H1 (cell line): ENCODE measurements around the gene RAPGEF5. TPM values are rescaled to one million over a fixed set of nuclear protein-coding genes. Genes with fewer than 3 reads are reported as not detected.

Experiments used
- CTCF ChIA-PET: fragments of 300-600 bp; sonication (Branson Sonifier 250); formaldehyde crosslinking; loops from one replicate; lab custom pipeline; 2021; ENCODE audit not compliant: partially characterized antibody; lab: Charles Lee
- POLR2A ChIA-PET: fragments of 300-600 bp; sonication (Branson Sonifier 250); formaldehyde crosslinking; loops from one replicate; lab custom pipeline; 2021; ENCODE audit warnings: inconsistent platforms; ENCODE audit not compliant: partially characterized antibody; lab: Charles Lee
- DNase-seq, 2 experiments: peaks; one replicate each; pipeline versions ENCODE4 v3.0.0 to v3.0.0-alpha.2; 2010 to 2022; ENCODE audit warnings: low spot score in 2 of 2, low read depth in 1 of 2, mixed read lengths in 1 of 2
- FAIRE-seq: peaks from 2 replicates; lab custom pipeline; 2011; peaks lifted over from hg19 to GRCh38; lab: Jason Lieb, UNC
- H2AFZ ChIP-seq: 2 replicates; pipeline ENCODE4 v1.8.1; 2012; ENCODE audit warnings: low read length, inconsistent platforms
- H2AK5ac ChIP-seq: 2 replicates; pipeline ENCODE4 v1.6.1; 2013; ENCODE audit warnings: low read depth, low read length
- H2BK120ac ChIP-seq: replicated peaks from 2 replicates; pipeline ENCODE3; 2013; ENCODE audit warnings: low read depth, low read length, inconsistent platforms
- H2BK12ac ChIP-seq: 2 replicates; pipeline ENCODE4 v1.6.1; 2013; ENCODE audit warnings: low read depth, low read length
- H2BK15ac ChIP-seq: 2 replicates; pipeline ENCODE4 v1.6.1; 2013; ENCODE audit warnings: low read length
- H2BK20ac ChIP-seq: 2 replicates; pipeline ENCODE4 v1.6.1; 2013; ENCODE audit warnings: low read length
- H2BK5ac ChIP-seq: 2 replicates; pipeline ENCODE4 v1.6.1; 2013; ENCODE audit warnings: low read depth, low read length
- H3K14ac ChIP-seq: 2 replicates; pipeline ENCODE4 v1.6.1; 2013; ENCODE audit warnings: inconsistent platforms; ENCODE audit not compliant: insufficient read length
- H3K18ac ChIP-seq: 2 replicates; pipeline ENCODE4 v1.6.1; 2013; ENCODE audit warnings: low read length; ENCODE audit errors: extremely low read depth
- H3K23ac ChIP-seq: 2 replicates; pipeline ENCODE4 v1.6.1; 2013; ENCODE audit warnings: inconsistent platforms; ENCODE audit not compliant: insufficient read length
- H3K23me2 ChIP-seq: 2 replicates; pipeline ENCODE4 v1.6.1; 2013; ENCODE audit warnings: low read depth, low read length
- H3K27ac ChIP-seq: 2 replicates; pipeline ENCODE4 v1.6.1; 2011; ENCODE audit warnings: low read depth, low read length, inconsistent platforms
- H3K27me3 ChIP-seq, 4 experiments: replicated peaks in 1 of 4; 1 replicate in 1 of 4; 2 replicates in 3 of 4; pipeline versions ENCODE4 v1.6.1 to v1.8.1; 2011 to 2013; ENCODE audit warnings: low read length in 3 of 4, mild to moderate bottlenecking in 3 of 4, inconsistent platforms in 2 of 4, mixed read lengths in 2 of 4, moderate library complexity in 1 of 4; ENCODE audit not compliant: control insufficient read depth in 3 of 4, insufficient read depth in 3 of 4; ENCODE audit errors: extremely low read depth in 1 of 4
- H3K36me3 ChIP-seq, 4 experiments: 2 replicates each; pipeline versions ENCODE4 v1.6.1 to v1.8.1; 2011 to 2013; ENCODE audit warnings: mild to moderate bottlenecking in 4 of 4, low read length in 3 of 4, moderate library complexity in 2 of 4, control low read depth in 1 of 4, inconsistent platforms in 1 of 4; ENCODE audit not compliant: insufficient read depth in 4 of 4, control insufficient read depth in 2 of 4
- H3K4ac ChIP-seq: replicated peaks from 2 replicates; pipeline ENCODE3; 2013; ENCODE audit warnings: low read length, low read depth, mixed read lengths, inconsistent platforms; ENCODE audit not compliant: insufficient read length
- H3K4me1 ChIP-seq, 4 experiments: replicated peaks in 1 of 4; 1 replicate in 1 of 4; 2 replicates in 3 of 4; pipeline versions ENCODE4 v1.6.1 to v1.8.1; 2011 to 2013; ENCODE audit warnings: low read length in 3 of 4, inconsistent platforms in 2 of 4, mixed read lengths in 1 of 4; ENCODE audit not compliant: insufficient read depth in 4 of 4, control insufficient read depth in 3 of 4
- H3K4me2 ChIP-seq, 2 experiments: 2 replicates each; pipeline versions ENCODE4 v1.6.1 to v1.8.1; 2011 to 2013; ENCODE audit warnings: low read depth in 2 of 2, low read length in 2 of 2, control low read depth in 1 of 2, inconsistent platforms in 1 of 2, mild to moderate bottlenecking in 1 of 2; ENCODE audit not compliant: insufficient read depth in 1 of 2
- H3K4me3 ChIP-seq, 4 experiments: fragments of 200-600, 300-600 bp in 1 of 4; sonication (generic), shearing (Covaris generic), sonication (Bioruptor Twin) in 1 of 4; 2 replicates each; pipeline versions ENCODE4 v1.5.1 to v1.8.1; 2011 to 2016; ENCODE audit warnings: low read length in 4 of 4, low read depth in 3 of 4, control low read depth in 2 of 4, inconsistent platforms in 2 of 4, mild to moderate bottlenecking in 2 of 4, mixed read lengths in 1 of 4, moderate library complexity in 1 of 4; ENCODE audit not compliant: insufficient read depth in 2 of 4; ENCODE audit errors: extremely low read depth in 1 of 4
- H3K56ac ChIP-seq: replicated peaks from 2 replicates; pipeline ENCODE3; 2013; ENCODE audit warnings: low read depth, mild to moderate bottlenecking, mixed read lengths, low read length, inconsistent platforms; ENCODE audit not compliant: insufficient read length
- H3K79me1 ChIP-seq: 2 replicates; pipeline ENCODE4 v1.6.1; 2013; ENCODE audit warnings: low read depth, low read length, control low read depth
- H3K79me2 ChIP-seq, 2 experiments: 2 replicates each; pipeline versions ENCODE4 v1.6.1 to v1.8.1; 2012 to 2013; ENCODE audit warnings: low read length in 2 of 2, mild to moderate bottlenecking in 2 of 2, inconsistent platforms in 1 of 2; ENCODE audit not compliant: insufficient read depth in 2 of 2, control insufficient read depth in 1 of 2
- H3K9ac ChIP-seq, 4 experiments: replicated peaks in 1 of 4; 1 replicate in 1 of 4; 2 replicates in 3 of 4; pipeline versions ENCODE4 v1.6.1 to v1.8.1; 2011 to 2013; ENCODE audit warnings: low read depth in 3 of 4, low read length in 3 of 4, control low read depth in 2 of 4, mild to moderate bottlenecking in 2 of 4, moderate library complexity in 2 of 4, inconsistent platforms in 1 of 4; ENCODE audit errors: extremely low read depth in 1 of 4
- H3K9me3 ChIP-seq, 2 experiments: 2 replicates each; pipeline versions ENCODE4 v1.6.1 to v1.8.1; 2012 to 2013; ENCODE audit warnings: mild to moderate bottlenecking in 2 of 2, moderate library complexity in 2 of 2, control low read depth in 1 of 2, inconsistent platforms in 1 of 2, low read depth in 1 of 2, low read length in 1 of 2, mixed read lengths in 1 of 2; ENCODE audit not compliant: insufficient read depth in 2 of 2
- H4K20me1 ChIP-seq, 2 experiments: replicated peaks in 1 of 2; 2 replicates each; pipeline versions ENCODE3 to v1.8.1; 2011 to 2013; ENCODE audit warnings: inconsistent platforms in 2 of 2, low read length in 2 of 2, mild to moderate bottlenecking in 1 of 2; ENCODE audit not compliant: insufficient read depth in 2 of 2, control insufficient read depth in 1 of 2
- H4K5ac ChIP-seq: 2 replicates; pipeline ENCODE4 v1.6.1; 2013; ENCODE audit warnings: low read length, low read depth, mixed read lengths, inconsistent platforms; ENCODE audit not compliant: insufficient read length
- H4K8ac ChIP-seq: 2 replicates; pipeline ENCODE4 v1.8.0; 2013; ENCODE audit warnings: mild to moderate bottlenecking, moderate library complexity, low read length, inconsistent platforms; ENCODE audit not compliant: insufficient read depth; ENCODE audit errors: extremely low read depth
- H4K91ac ChIP-seq: replicated peaks from 2 replicates; pipeline ENCODE3; 2013; ENCODE audit warnings: low read length, mixed read lengths, inconsistent platforms; ENCODE audit not compliant: insufficient read length
- CTCF ChIP-seq, 3 experiments: IDR thresholded peaks; 1 replicate in 2 of 3; 2 replicates in 1 of 3; pipeline versions ENCODE4 v1.5.1 to v1.6.1; 2011; ENCODE audit warnings: low read length in 3 of 3, mild to moderate bottlenecking in 3 of 3, inconsistent platforms in 2 of 3, low read depth in 1 of 3, moderate library complexity in 1 of 3; ENCODE audit not compliant: insufficient read depth in 1 of 3; ENCODE audit errors: control extremely low read depth in 1 of 3
- SIN3A ChIP-seq, 2 experiments: IDR thresholded peaks in 1 of 2; conservative IDR thresholded peaks in 1 of 2; 2 replicates each; pipeline ENCODE4 v1.6.1; 2011 to 2012; ENCODE audit warnings: low read length in 2 of 2, improper control_type of control experiment in 1 of 2, low read depth in 1 of 2, mild to moderate bottlenecking in 1 of 2
- SIRT6 ChIP-seq: IDR thresholded peaks from one replicate; pipeline ENCODE4 v1.7.1; 2012; ENCODE audit warnings: low read length, inconsistent platforms
- WGBS, 2 experiments: shearing (Covaris generic) in 1 of 2; methylation state at CpG; one replicate each; pipeline versions ENCODE4 v1.1.6 to v1.1.7; 2013 to 2015; ENCODE audit warnings: low lambda C conversion rate in 2 of 2, mixed read lengths in 2 of 2, inconsistent platforms in 1 of 2, low coverage in 1 of 2, missing lambda C conversion rate in 1 of 2; ENCODE audit not compliant: insufficient replicate concordance in 2 of 2, insufficient coverage in 1 of 2, insufficient read length in 1 of 2; ENCODE audit errors: extremely low coverage in 1 of 2, missing lambda C conversion rate in 1 of 2; 5-methylcytosine and 5-hydroxymethylcytosine counted together
- polyA plus RNA-seq, 7 experiments: library from polyadenylated mRNA; depleted of rRNA in 3 of 7; stranded (reverse) in 5 of 7; unstranded in 2 of 7; fragments of >200 nt in 5 of 7; fragments of 200-250 nt in 2 of 7; gene quantifications; 1 replicate in 5 of 7; 2 replicates in 1 of 7; 4 replicates in 1 of 7; pipeline versions ENCODE4 v1.2.1 to v1.2.3, GENCODE V29; 2011 to 2013; ENCODE audit warnings: missing spikeins in 2 of 7, mixed read lengths in 2 of 7
- total RNA-seq: library from RNA; stranded (reverse); fragmentation: NEBNext Ultra II Directional; extraction: Animal tissue kit (Norgen Biotek cat#: 25700); gene quantifications from 2 replicates; pipeline ENCODE4 v1.2.1, GENCODE V29; 2021

Gene RAPGEF5
- total and polyA plus RNA-seq, 2 of the 8 experiments (the other 6 are each of a cell fraction or from before 2014, with no cell fraction given) = 4.4 to 22.9 TPM

GRCh38 chr7:22252936-22253536 lies 103.9 kb downstream of the RAPGEF5 start:
- Histone ChIP-seq H4K20me1 (no peaks in the 10 kb centered on the region), H2AK5ac (no peak overlapping the region), H3K9me3 (no peaks in the 10 kb centered on the region), H3K4me2 (no peak overlapping the region), H3K27me3 (no peaks in the 10 kb centered on the region), H2BK12ac (no peak overlapping the region), H2BK15ac (no peak overlapping the region), H3K4me1 (peaks cover 2 to 20% (median 12%) of the 10 kb centered on the region in 4 experiments; a peak in 6 of 7 replicates), H3K27ac (no peak overlapping the region), H3K79me1 (no peaks in the 10 kb centered on the region), H3K18ac (no peak overlapping the region), H2BK5ac (no peak overlapping the region), H3K4me3 (no peak overlapping the region), H2AFZ (no peak overlapping the region), H4K91ac (no peak overlapping the region), H2BK120ac (no peak overlapping the region), H3K56ac (no peak overlapping the region), H3K79me2 (no peaks in the 10 kb centered on the region), H3K23me2 (no peaks in the 10 kb centered on the region), H2BK20ac (no peak overlapping the region), H3K36me3 (no peaks in the 10 kb centered on the region), H3K14ac (no peak overlapping the region), H4K5ac (no peak overlapping the region), H3K9ac (no peak overlapping the region), H4K8ac (no peak overlapping the region), H3K23ac (no peak overlapping the region), H3K4ac (no peak overlapping the region)
- DNase-seq (no peak), FAIRE-seq (peak; percentile 42)
- 90% methylated on average over 7 of the region's 7 CpGs; no CpG with 5 or more reads in 1 of the 2 experiments for WGBS, 2 experiments
- POLR2A ChIA-PET = no interaction called here
- CTCF ChIA-PET = interaction anchor here (1.2 to 2.1 kb wide), 4 partner anchors 9 to 148 kb away, joined by 3 to 5 read pairs (median 3); no protein-coding TSS in a partner anchor
- TF ChIP-seq CTCF (IDR thresholded peaks at IDR 0.05; ENCODE audit: control extremely low read depth in 1 of 3, insufficient read depth in 1 of 3, low read depth in 1 of 3, low read length in 3 of 3) (no peak), SIN3A (conservative IDR thresholded peaks at IDR 0.05 in 1 of 2, IDR thresholded peaks at IDR 0.05 in 1 of 2; ENCODE audit: low read depth in 1 of 2, low read length in 2 of 2) (no peak), SIRT6 (no peak)
